Loucy (cell line): ENCODE measurements around the gene TMA16.

Experiments used
- CTCF ChIP-seq: fragments of 200-600 bp; sonication (generic); conservative IDR thresholded peaks from 2 replicates; pipeline ENCODE4 v1.5.1; 2014; ENCODE audit warnings: mild to moderate bottlenecking, antibody characterized with exemption, low read length
- EZH2phosphoT487 ChIP-seq: fragments of 200-600 bp; IDR thresholded peaks from 2 replicates; pipeline ENCODE4 v1.6.1; 2018; ENCODE audit warnings: antibody characterized with exemption, mild to moderate bottlenecking, moderate library complexity, borderline replicate concordance

- TF ChIP-seq CTCF: no peak
- no peak for TF ChIP-seq EZH2phosphoT487
Observed at GRCh38 chr4:163486321-163486720, 8.2 kb upstream of the TMA16 start.
